Endothelial cell of umbilical vein (primary cell): ENCODE results near the gene HES7. TPM values are rescaled to one million over a fixed set of nuclear protein-coding genes. Genes with fewer than 3 reads are reported as not detected.

Experiments
- BruUV-seq: library from RNA; stranded (reverse); fragments of 400-500 nt; replicated peaks from 2 replicates; lab custom pipeline; 2021; lab: Mats Ljungman, UMichigan
- CTCF ChIA-PET: fragments of 300-600, 350-600 bp; sonication (Branson Sonifier 250); formaldehyde crosslinking; loops from one replicate; lab custom pipeline; 2021; ENCODE audit warnings: antibody characterized with exemption, inconsistent platforms; lab: Charles Lee
- POLR2A ChIA-PET: fragments of 300-600, 350-600 bp; sonication (Branson Sonifier 250); formaldehyde crosslinking; loops from one replicate; lab custom pipeline; 2021; ENCODE audit warnings: antibody characterized with exemption, inconsistent platforms; lab: Charles Lee
- DNase-seq: peaks from one replicate; pipeline ENCODE4 v3.0.0-alpha.2; 2011; ENCODE audit warnings: low read depth, low spot score
- FAIRE-seq: peaks from 2 replicates; lab custom pipeline; 2011; peaks lifted over from hg19 to GRCh38; lab: Jason Lieb, UNC
- H2AFZ ChIP-seq: 2 replicates; pipeline ENCODE4 v1.6.0; 2012; ENCODE audit warnings: low read depth, low read length, control low read depth, inconsistent platforms
- H3K27ac ChIP-seq: 2 replicates; pipeline ENCODE4 v1.5.1; 2011; ENCODE audit warnings: low read depth, mild to moderate bottlenecking, control low read depth, low read length, moderate library complexity; ENCODE audit not compliant: insufficient read depth
- H3K27me3 ChIP-seq, 2 experiments: 2 replicates each; pipeline versions ENCODE4 v1.6.0 to v1.6.1; 2011; ENCODE audit warnings: low read length in 2 of 2, mixed read lengths in 1 of 2; ENCODE audit not compliant: control insufficient read depth in 2 of 2, insufficient read depth in 2 of 2
- H3K36me3 ChIP-seq, 2 experiments: 2 replicates in 1 of 2; 3 replicates in 1 of 2; pipeline ENCODE4 v1.5.1; 2011; ENCODE audit warnings: low read length in 2 of 2, mild to moderate bottlenecking in 1 of 2, moderate library complexity in 1 of 2; ENCODE audit not compliant: control insufficient read depth in 2 of 2, insufficient read depth in 2 of 2; ENCODE audit errors: extremely low read depth in 1 of 2
- H3K4me1 ChIP-seq: 3 replicates; pipeline ENCODE4 v1.5.1; 2011; ENCODE audit warnings: mild to moderate bottlenecking, low read length; ENCODE audit not compliant: control insufficient read depth, insufficient read depth; ENCODE audit errors: extremely low read depth
- H3K4me2 ChIP-seq: 2 replicates; pipeline ENCODE4 v1.6.1; 2011; ENCODE audit warnings: low read length, control low read depth, mixed read lengths; ENCODE audit not compliant: insufficient read depth
- H3K4me3 ChIP-seq, 3 experiments: fragments of 200-600 bp in 1 of 3; sonication (generic), shearing (Covaris generic) in 1 of 3; replicated peaks in 1 of 3; 2 replicates each; pipeline ENCODE4 v1.5.1; 2011 to 2016; ENCODE audit warnings: control low read depth in 3 of 3, low read length in 3 of 3, mild to moderate bottlenecking in 2 of 3, inconsistent platforms in 1 of 3, low read depth in 1 of 3, moderate library complexity in 1 of 3; ENCODE audit not compliant: insufficient read depth in 1 of 3
- H3K79me2 ChIP-seq: 2 replicates; pipeline ENCODE4 v1.6.0; 2012; ENCODE audit warnings: low read length, inconsistent platforms; ENCODE audit not compliant: control insufficient read depth, insufficient read depth
- H3K9ac ChIP-seq: replicated peaks from 2 replicates; pipeline ENCODE3; 2011; ENCODE audit warnings: low read length, control low read depth; ENCODE audit not compliant: insufficient read depth; ENCODE audit errors: extremely low read depth
- H3K9me1 ChIP-seq: replicated peaks from 3 replicates; pipeline ENCODE4 v1.6.0; 2011; ENCODE audit warnings: mild to moderate bottlenecking, low read length; ENCODE audit not compliant: control insufficient read depth, insufficient read depth; ENCODE audit errors: extremely low read depth
- H3K9me3 ChIP-seq: replicated peaks from 2 replicates; pipeline ENCODE4 v1.5.1; 2012; ENCODE audit warnings: low read length, inconsistent platforms; ENCODE audit not compliant: control insufficient read depth, insufficient read depth
- H4K20me1 ChIP-seq: replicated peaks from 2 replicates; pipeline ENCODE3; 2011; ENCODE audit warnings: mild to moderate bottlenecking, low read length; ENCODE audit not compliant: control insufficient read depth, insufficient read depth; ENCODE audit errors: extremely low read depth
- EZH2 ChIP-seq: IDR thresholded peaks from 2 replicates; pipeline ENCODE4 v1.6.1; 2012; ENCODE audit warnings: borderline replicate concordance, low read depth, mild to moderate bottlenecking, moderate library complexity, low read length, inconsistent platforms; ENCODE audit not compliant: severe bottlenecking
- FOS ChIP-seq: IDR thresholded peaks from 2 replicates; pipeline ENCODE4 v1.6.1; 2011; ENCODE audit warnings: mild to moderate bottlenecking, low read length, moderate library complexity, borderline replicate concordance; ENCODE audit not compliant: insufficient read depth
- GATA2 ChIP-seq: IDR thresholded peaks from 2 replicates; pipeline ENCODE4 v1.7.0; 2011; ENCODE audit warnings: low read depth, mild to moderate bottlenecking, moderate library complexity, mixed read lengths, low read length; ENCODE audit not compliant: insufficient read length, insufficient read depth
- JUN ChIP-seq: IDR thresholded peaks from 2 replicates; pipeline ENCODE4 v1.6.1; 2011; ENCODE audit warnings: borderline replicate concordance, low read depth; ENCODE audit not compliant: insufficient read length, insufficient read depth
- MAX ChIP-seq: IDR thresholded peaks from 2 replicates; pipeline ENCODE4 v1.6.1; 2011; ENCODE audit not compliant: insufficient read depth, insufficient read length
- POLR2A ChIP-seq: IDR thresholded peaks from 2 replicates; pipeline ENCODE4 v1.6.1; 2012; ENCODE audit warnings: low read depth, mild to moderate bottlenecking, control low read depth, low read length
- POLR2AphosphoS5 ChIP-seq: IDR thresholded peaks from 2 replicates; pipeline ENCODE4 v1.6.1; 2012; ENCODE audit warnings: low read depth, mild to moderate bottlenecking, control low read depth, low read length, moderate library complexity; ENCODE audit not compliant: insufficient read depth
- dilution Hi-C: fragments of 300-500 bp; cut with MboI; formaldehyde crosslinking; loops from one replicate; pipeline ENCODE4 v1.15.0; 2019; ENCODE audit warnings: low sequenced_read_pairs; ENCODE audit not compliant: extremely low pct_ligation_motif_present
- intact Hi-C: fragments of 100-400 bp; cut with micrococcal nuclease; formaldehyde crosslinking; loops from one replicate; pipeline ENCODE4 v1.10.0; 2022
- polyA plus RNA-seq, 4 experiments: library from polyadenylated mRNA; depleted of rRNA in 3 of 4; stranded (reverse) in 3 of 4; unstranded in 1 of 4; fragments of >200 nt; gene quantifications; 2 replicates each; pipeline versions ENCODE4 v1.2.1 to v1.2.3, GENCODE V29; 2011 to 2012; ENCODE audit warnings: missing spikeins in 1 of 4
- total RNA-seq: library from RNA; stranded (reverse); gene quantifications from 2 replicates; pipeline ENCODE4 v1.2.3, GENCODE V29; 2021
- TF ChIP-seq, protein P1 (sequence below), 2 donors: IDR thresholded peaks; 1 replicate in 1 of 2; 2 replicates in 1 of 2; pipeline ENCODE4 v1.5.1; 2011; ENCODE audit warnings: low read length in 2 of 2, mild to moderate bottlenecking in 2 of 2, moderate library complexity in 2 of 2, control low read depth in 1 of 2, inconsistent platforms in 1 of 2, low read depth in 1 of 2; ENCODE audit not compliant: insufficient read depth in 1 of 2; ENCODE audit errors: extremely low read depth in 1 of 2

HES7 gene
- total and polyA plus RNA-seq, 2 donors (not counting 3 experiments of a cell fraction or from before 2014, with no cell fraction given): 0.19 to 0.51 TPM

- TF ChIP-seq GATA2 (no peak), POLR2AphosphoS5 (no peak), EZH2 (no peak), MAX (no peak), POLR2A (no peak), FOS (no peak), JUN (no peak)
- TF ChIP-seq, protein P1, sequence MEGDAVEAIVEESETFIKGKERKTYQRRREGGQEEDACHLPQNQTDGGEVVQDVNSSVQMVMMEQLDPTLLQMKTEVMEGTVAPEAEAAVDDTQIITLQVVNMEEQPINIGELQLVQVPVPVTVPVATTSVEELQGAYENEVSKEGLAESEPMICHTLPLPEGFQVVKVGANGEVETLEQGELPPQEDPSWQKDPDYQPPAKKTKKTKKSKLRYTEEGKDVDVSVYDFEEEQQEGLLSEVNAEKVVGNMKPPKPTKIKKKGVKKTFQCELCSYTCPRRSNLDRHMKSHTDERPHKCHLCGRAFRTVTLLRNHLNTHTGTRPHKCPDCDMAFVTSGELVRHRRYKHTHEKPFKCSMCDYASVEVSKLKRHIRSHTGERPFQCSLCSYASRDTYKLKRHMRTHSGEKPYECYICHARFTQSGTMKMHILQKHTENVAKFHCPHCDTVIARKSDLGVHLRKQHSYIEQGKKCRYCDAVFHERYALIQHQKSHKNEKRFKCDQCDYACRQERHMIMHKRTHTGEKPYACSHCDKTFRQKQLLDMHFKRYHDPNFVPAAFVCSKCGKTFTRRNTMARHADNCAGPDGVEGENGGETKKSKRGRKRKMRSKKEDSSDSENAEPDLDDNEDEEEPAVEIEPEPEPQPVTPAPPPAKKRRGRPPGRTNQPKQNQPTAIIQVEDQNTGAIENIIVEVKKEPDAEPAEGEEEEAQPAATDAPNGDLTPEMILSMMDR (IDR thresholded peaks at IDR 0.05; ENCODE audit: extremely low read depth in 1 of 2, insufficient read depth in 1 of 2, low read depth in 1 of 2, low read length in 2 of 2): no peak
- Histone ChIP-seq H3K4me3 (no peak overlapping the region), H3K9me1 (no peaks in the 10 kb centered on the region), H4K20me1 (no peaks in the 10 kb centered on the region), H3K27ac (no peak overlapping the region), H3K4me1 (peaks cover 30% of the 10 kb centered on the region), H2AFZ (no peak overlapping the region), H3K27me3 (no peaks in the 10 kb centered on the region), H3K36me3 (peaks cover 2 to 49% of the 10 kb centered on the region in 2 experiments), H3K79me2 (peaks cover 5% of the 10 kb centered on the region), H3K9ac (no peak overlapping the region), H3K9me3 (no peaks in the 10 kb centered on the region), H3K4me2 (no peak overlapping the region)
- dilution Hi-C loops: no loop called here
- intact Hi-C loops: no loop called here
- no TSS peak for BruUV-seq
- ChIA-PET POLR2A (no interaction called here), CTCF (interaction anchor here (3.6 kb wide), 1 partner anchor 9 kb away, joined by 28 read pairs; no protein-coding TSS in a partner anchor)
- DNase-seq: no peak
- FAIRE-seq: no peak
These were observed 25.7 kb upstream of the HES7 start for GRCh38 chr17:8149419-8150193.
